AG09309 (cell line): ENCODE data around the gene SNAP25.

Source experiments
- DNase-seq: peaks from one replicate; pipeline ENCODE4 v3.0.0-alpha.2; 2010; ENCODE audit warnings: low read depth
- H3K4me3 ChIP-seq: 2 replicates; pipeline ENCODE4 v1.5.1; 2011; ENCODE audit warnings: mild to moderate bottlenecking, low read depth, low read length, moderate library complexity; ENCODE audit not compliant: control insufficient read depth
- TF ChIP-seq, protein P1 (sequence below): IDR thresholded peaks from 2 replicates; pipeline ENCODE4 v1.5.1; 2011; ENCODE audit warnings: mild to moderate bottlenecking, low read depth, low read length, inconsistent platforms; ENCODE audit not compliant: insufficient read depth, control insufficient read depth; ENCODE audit errors: missing control alignments

SNAP25 gene

GRCh38 chr20:10259166-10259565 lies 40.5 kb downstream of the SNAP25 start:
- no peak overlapping the region for H3K4me3 ChIP-seq
- TF ChIP-seq, protein P1, sequence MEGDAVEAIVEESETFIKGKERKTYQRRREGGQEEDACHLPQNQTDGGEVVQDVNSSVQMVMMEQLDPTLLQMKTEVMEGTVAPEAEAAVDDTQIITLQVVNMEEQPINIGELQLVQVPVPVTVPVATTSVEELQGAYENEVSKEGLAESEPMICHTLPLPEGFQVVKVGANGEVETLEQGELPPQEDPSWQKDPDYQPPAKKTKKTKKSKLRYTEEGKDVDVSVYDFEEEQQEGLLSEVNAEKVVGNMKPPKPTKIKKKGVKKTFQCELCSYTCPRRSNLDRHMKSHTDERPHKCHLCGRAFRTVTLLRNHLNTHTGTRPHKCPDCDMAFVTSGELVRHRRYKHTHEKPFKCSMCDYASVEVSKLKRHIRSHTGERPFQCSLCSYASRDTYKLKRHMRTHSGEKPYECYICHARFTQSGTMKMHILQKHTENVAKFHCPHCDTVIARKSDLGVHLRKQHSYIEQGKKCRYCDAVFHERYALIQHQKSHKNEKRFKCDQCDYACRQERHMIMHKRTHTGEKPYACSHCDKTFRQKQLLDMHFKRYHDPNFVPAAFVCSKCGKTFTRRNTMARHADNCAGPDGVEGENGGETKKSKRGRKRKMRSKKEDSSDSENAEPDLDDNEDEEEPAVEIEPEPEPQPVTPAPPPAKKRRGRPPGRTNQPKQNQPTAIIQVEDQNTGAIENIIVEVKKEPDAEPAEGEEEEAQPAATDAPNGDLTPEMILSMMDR: no peak
- DNase-seq: no peak

- no peak overlapping the region for H3K4me3 ChIP-seq
- no peak for DNase-seq
- TF ChIP-seq, protein P1: no peak
Observed at GRCh38 chr20:10260316-10260715, 41.7 kb downstream of the SNAP25 start.

- DNase-seq: no peak
- TF ChIP-seq, protein P1: no peak
- H3K4me3 ChIP-seq: no peak overlapping the region
Observed at GRCh38 chr20:10261702-10262101, 43.1 kb downstream of the SNAP25 start.

- no peak overlapping the region for H3K4me3 ChIP-seq
- no peak for DNase-seq
- TF ChIP-seq, protein P1: no peak
Observed at GRCh38 chr20:10263385-10264165, 44.9 kb downstream of the SNAP25 start.

GRCh38 chr20:10264166-10264558 lies 45.5 kb downstream of the SNAP25 start:
- H3K4me3 ChIP-seq: no peak overlapping the region
- TF ChIP-seq, protein P1: no peak
- no peak for DNase-seq

- H3K4me3 ChIP-seq: no peak overlapping the region
- TF ChIP-seq, protein P1: no peak
- DNase-seq: no peak
Observed at GRCh38 chr20:10268636-10269035, 50.0 kb downstream of the SNAP25 start.
